HG03135 (cell line): Measurements from ENCODE around the gene PSMB7.

Experiments
- ATAC-seq: cut with Tn5 transposase; IDR thresholded peaks from one replicate; pipeline ENCODE4 v1.9.1; 2021; ENCODE audit warnings: mild to moderate bottlenecking, moderate library complexity; ENCODE audit not compliant: unreplicated experiment

Gene PSMB7

GRCh38 chr9:124415102-124415851 lies at the start of gene PSMB7:
PSMB7 (minus strand) TSS chr9:124415442; CDS start chr9:124415425, 17 bp downstream.
- ATAC-seq = peak; percentile 84

GRCh38 chr9:124462739-124463138 lies 47.5 kb upstream of the PSMB7 start:
- no peak for ATAC-seq

- ATAC-seq = no peak
These were observed 43.2 kb upstream of the PSMB7 start for GRCh38 chr9:124458441-124458840.

DNA sequence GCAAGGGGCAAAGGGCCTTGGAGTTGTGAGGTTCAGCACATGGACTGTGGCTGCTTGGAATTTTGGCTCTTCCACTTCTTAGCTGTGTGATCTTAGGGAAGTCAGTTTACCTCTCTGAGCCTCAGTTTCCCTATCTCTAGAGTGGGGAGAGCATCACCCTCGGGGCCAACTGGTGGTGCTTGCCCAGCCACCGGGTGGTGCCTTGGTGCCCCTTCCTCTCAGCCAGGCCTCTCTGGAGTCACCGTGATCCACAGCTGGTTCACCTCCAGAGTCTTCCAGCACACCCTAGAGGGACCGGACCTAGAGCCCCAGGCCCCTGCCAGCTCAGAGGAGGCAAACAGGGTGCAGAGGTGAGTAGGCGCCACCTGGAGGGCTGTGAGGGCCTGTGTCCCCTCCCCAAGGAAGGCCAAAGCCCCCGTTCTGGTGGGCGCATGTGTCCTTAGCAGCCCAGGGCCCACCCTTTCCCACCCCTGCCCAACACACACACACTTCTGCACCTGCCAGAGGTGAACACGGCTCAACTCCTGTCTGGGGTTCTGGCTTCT lies 42.7 kb upstream of the PSMB7 start:
- ATAC-seq = no peak

DNA sequence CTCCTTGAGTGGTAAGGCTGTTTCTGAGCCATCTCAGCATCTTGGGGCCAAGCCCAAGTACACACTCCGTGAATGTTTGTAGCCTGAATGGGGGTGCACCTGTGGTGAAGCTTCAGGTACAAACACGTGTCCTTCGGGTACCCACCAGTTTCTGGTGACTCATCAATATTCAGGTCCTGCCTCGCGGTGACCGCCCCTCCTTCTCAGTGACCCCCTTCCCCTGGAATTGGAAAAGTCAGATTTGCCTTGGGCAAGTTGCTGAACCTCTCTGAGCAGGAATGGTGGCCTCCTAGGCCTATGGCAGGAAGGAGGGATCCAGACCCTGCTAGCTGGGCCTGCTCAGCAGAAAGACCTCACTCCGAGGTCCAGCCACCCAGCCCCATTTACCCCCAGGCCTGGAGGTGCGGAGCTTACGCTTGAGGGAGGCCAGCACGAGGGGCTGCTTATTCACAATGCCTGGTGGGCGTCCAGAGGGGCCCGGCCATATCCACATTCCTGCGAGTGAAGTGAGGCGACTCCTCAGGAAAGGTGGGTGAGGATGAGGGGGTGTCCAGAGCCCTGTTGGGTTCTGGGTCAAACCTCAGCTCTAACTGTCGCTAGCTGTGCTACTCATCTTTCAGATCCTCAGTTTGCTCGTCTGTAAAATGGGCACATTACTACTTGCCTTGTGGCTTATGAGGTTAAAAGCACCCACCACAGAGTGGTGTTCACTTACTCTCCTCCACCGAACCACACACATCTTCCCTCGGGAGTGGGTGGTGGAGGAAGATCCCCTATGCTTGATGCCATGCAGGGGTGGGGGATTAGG lies 42.0 kb upstream of the PSMB7 start:
- ATAC-seq = no peak

DNA sequence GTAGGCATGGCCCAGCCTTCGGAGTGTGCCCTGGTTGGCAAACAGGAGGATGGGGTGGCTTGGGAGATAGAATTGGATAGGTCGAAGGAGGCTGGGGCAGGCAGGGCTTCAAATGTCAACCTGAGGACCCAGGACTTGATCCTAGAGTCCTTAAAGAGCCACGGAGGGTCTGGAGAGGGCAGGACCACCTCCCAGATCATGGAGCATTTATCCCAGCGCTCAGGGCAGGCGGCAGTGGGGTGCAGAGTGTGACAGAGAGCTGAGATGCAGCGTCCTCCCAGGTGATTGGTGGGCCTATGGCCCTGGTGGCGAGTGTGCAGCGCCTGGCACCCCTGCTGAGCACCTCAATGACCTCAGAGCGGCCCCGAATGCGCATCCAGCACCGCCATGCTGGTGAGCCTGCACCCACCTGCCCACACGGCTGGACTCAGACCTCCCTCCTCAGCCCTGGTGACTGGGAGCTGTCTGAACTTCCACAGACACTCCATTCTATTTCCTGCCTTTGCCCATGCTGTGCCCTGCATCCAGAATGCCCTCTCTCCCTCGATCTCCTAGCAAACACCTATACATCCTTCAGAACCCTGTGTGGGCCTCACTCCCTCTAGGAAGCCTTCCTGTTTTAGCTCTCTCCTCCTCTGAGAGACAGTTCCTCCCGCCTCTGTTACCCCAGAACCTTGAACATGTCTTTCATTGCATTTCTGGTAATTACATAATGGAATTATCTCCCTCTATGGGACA lies 41.3 kb upstream of the PSMB7 start:
- ATAC-seq = no peak

- ATAC-seq = no peak
These were observed 40.6 kb upstream of the PSMB7 start for GRCh38 chr9:124455820-124456219.

- ATAC-seq = no peak
These were observed 39.7 kb upstream of the PSMB7 start for GRCh38 chr9:124454791-124455443.

GRCh38 chr9:124454296-124454695 lies 39.1 kb upstream of the PSMB7 start:
- no peak for ATAC-seq

GRCh38 chr9:124453586-124454191 lies 38.4 kb upstream of the PSMB7 start:
- no peak for ATAC-seq

DNA sequence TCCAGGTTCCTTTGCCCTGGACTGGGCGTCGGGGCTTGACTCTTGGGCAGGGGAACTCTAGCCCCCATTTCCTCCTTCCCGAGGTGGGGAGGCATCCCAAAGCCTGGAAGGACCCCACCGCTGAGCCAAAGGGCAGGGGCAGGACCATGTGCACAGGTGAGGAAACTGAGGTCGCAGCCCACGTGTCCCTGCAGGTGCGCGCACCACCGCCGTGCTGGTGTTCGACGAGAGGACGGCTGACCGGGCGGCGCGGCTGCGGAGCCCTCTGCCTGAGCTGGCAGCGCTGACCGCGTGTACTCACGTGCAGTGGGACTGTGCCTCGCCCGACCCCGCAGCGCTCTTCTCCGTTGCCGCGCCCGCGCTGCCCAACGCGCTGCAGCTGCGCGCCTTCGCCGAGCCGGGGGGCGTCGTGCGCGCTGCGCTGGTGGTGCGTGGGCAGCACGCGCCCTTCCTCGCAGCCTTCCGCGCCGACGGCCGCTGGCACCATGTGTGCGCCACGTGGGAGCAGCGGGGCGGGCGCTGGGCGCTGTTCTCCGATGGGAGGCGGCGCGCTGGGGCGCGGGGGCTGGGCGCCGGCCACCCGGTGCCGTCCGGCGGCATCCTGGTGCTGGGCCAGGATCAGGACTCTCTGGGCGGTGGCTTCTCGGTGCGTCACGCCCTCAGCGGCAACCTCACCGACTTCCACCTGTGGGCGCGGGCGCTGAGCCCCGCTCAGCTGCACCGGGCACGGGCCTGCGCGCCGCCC lies 37.8 kb upstream of the PSMB7 start:
- ATAC-seq = no peak

- ATAC-seq = no peak
These were observed 37.1 kb upstream of the PSMB7 start for GRCh38 chr9:124452326-124452725.

DNA sequence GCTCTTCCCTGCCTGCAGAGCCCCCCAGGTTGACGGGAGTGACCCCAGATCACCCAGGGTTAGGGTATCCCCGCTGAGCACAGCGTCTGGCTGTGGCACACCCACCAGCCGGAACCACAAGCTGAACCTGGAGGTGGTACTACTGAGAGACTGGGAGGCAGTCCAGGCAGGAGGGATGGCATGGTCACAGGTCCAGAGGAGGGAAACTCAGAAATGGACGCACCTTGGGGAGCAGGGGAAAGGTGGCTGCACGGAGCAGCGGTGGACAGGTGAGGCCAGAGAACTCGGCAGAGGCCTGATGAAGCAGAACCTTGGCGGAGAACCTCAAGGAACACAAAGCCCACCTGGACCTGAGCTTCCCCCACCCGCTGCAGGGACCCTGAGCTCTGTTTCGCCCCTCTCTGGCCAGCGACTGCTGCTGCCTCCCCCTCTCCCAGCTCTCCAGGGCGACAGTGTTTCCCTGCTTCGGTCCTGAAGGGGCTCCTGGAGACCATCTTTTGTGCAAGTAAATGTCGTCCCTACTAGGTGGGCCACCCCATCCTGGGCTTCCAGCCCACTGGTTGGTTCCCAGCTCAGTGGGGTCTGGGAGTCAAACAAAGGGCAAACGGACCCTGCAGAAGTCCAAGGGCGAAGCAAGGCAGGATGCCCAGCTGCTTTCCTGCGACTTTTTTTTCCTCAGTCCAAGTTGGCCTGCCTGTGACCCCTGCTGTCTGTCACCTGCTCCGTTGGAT lies 35.9 kb upstream of the PSMB7 start:
- ATAC-seq = no peak

DNA sequence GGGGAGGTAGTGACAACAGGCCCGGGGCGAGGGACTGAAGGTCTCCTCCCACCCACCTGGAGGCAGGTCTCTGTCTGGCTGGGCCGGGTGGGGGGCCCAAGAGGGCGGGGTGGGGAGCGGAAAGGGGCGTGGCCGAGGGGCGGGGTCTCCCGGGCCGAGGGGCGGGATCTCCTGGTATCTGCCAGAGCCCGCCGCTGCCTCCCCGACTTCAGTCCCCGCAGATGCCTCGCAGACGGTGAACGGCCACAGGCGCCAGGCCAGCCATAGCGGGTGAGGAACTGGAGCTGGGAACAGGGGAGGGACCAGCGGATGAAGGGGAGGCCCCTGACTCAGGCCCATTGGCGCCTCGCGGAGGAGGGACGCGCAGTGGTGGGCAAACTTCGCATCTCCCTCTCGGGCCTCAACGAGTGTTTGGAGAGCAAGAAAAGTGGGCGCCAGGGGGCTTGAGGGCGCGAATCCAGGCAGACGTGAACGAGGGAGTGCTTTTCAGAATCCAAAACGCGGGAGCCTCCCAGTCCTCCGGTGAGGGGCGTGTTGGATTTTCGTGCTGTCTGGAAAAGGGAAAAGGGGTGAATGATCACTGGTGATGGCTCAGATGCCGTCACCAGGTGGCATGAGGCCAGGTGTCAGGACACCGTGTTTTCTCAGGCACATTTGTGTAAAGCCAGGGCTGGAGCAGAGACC lies 35.1 kb upstream of the PSMB7 start, which contains the start of gene ADGRD2:
Gene ADGRD2 (plus strand): TSS at position 211 of the 684 bp plus-strand sequence. CDS start 1,216 bp downstream, outside the sequence.
- ATAC-seq = no peak

DNA sequence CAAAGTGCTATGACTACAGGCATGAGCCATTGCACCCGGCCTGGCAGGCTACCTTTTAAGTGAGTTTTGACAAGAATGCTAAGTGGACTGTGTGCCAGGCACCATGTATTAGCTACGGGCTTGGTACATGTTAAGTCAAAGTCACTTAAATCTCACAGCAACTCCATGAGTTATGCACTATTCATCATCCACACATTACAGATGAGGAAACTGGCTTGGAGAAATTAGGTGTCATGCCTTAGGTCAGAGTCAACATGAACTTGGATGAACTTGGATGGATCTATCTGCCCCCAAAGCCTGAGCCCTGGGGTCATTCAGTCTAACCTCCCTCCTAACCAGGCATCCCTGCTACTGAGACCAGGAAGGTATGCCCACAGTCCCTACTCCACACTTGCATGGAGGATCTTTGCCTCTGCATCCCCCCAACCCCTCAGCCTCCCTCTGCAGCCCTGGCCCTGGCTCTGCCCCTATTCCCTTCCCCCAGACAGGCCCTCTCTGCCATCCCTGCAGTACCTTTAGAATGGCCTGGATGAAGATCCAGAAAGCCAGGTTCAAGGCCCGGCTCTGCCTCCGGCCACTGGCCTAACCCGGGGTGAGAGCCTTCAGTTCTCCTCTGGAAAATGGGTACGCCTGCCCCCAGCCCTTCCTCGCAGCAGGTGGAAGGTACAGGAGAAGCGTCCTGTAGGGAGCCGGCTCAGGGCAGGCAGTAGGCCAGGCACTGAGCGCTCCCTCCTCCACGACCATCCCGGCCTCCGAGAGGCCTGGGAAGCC lies 34.3 kb upstream of the PSMB7 start:
- ATAC-seq = no peak

DNA sequence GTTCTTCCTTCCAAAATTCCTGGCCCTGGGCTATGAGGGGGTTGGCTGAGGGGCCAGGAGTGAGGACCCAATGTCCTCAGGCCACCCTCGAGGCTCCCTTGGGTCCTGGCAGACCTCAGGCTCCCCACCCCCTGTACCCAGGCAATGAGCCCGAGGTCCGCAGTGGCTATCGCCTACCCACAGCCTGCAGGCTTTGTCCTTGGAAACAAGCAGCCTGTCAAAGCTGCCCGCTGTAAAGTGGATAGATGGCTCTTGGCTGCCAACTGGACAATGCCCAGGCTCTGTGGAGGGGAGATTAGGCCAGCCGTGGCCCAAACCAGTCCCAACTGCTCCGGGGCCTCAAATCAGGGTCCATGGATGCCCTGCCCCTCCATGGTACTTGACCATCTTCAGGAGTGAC lies 32.8 kb upstream of the PSMB7 start:
- ATAC-seq = no peak

GRCh38 chr9:124447297-124447661 lies 32.0 kb upstream of the PSMB7 start:
- ATAC-seq = no peak

DNA sequence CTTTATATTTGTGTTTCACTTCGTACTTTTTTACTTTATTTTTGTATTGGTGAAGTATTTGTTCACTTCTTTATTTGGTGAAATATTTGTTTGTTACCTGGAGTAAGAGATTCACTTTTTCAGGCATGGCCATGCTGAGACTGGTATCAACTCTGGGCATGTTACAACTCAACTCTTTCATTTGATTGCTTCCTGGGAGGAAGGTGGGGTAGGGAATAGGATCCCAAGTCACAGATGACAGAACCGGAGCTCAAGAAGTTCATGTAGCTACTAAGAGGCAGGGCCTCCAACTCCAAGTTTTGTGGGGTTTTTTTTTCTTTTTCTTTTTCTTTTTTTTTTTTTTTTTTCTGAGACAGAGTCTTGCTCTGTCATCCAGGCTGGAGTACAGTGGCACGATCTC lies 28.9 kb upstream of the PSMB7 start:
- ATAC-seq = no peak
